LNCaP clone FGC (cell line): ENCODE data around the gene PASD1.

Source experiments
- DNase-seq: peaks from one replicate; pipeline ENCODE4 v3.0.0-alpha.2; 2011; ENCODE audit warnings: low read depth
- H3K4me3 ChIP-seq: 2 replicates; pipeline ENCODE4 v1.5.1; 2011; ENCODE audit warnings: mild to moderate bottlenecking, low read depth, low read length, control low read depth
- CTCF ChIP-seq: IDR thresholded peaks from 2 replicates; pipeline ENCODE4 v1.5.1; 2012; ENCODE audit warnings: mild to moderate bottlenecking; ENCODE audit not compliant: control insufficient read depth, insufficient read depth; ENCODE audit errors: extremely low read depth

Gene PASD1

DNA sequence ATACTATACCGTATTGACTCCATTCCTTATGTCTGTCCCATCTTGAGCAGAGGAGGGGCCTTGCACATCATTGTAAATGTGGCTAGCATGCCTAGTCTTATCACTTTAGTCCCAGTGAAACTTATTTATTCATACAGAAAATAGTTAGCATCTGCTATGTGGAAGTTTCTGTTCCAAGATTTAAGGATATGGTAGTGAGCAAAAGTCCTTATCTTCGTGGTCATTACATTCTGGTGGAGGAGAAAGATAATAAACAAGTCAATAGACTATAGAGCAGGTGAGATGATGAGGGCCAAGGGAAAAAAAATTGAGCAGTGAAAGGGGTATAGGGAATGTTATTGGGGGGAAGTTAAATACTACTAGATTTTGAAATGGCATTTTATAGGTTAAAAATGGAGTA is 68.3 kb downstream of the PASD1 start:
- H3K4me3 ChIP-seq: no peak overlapping the region
- no peak for DNase-seq
- no peak for TF ChIP-seq CTCF

- H3K4me3 ChIP-seq: no peak overlapping the region
- no peak for TF ChIP-seq CTCF
- DNase-seq: no peak
Measured at GRCh38 chrX:151633157-151633556, 69.7 kb downstream of the PASD1 start.

- no peak for TF ChIP-seq CTCF
- no peak overlapping the region for H3K4me3 ChIP-seq
- no peak for DNase-seq
Measured at GRCh38 chrX:151634937-151635336, 71.5 kb downstream of the PASD1 start.

GRCh38 chrX:151641564-151641963 is 78.1 kb downstream of the PASD1 start:
- no peak overlapping the region for H3K4me3 ChIP-seq
- no peak for TF ChIP-seq CTCF
- DNase-seq: no peak

- DNase-seq: no peak
- no peak for TF ChIP-seq CTCF
Measured at GRCh38 chrX:151675121-151675746, 111.8 kb downstream of the PASD1 start.

DNA sequence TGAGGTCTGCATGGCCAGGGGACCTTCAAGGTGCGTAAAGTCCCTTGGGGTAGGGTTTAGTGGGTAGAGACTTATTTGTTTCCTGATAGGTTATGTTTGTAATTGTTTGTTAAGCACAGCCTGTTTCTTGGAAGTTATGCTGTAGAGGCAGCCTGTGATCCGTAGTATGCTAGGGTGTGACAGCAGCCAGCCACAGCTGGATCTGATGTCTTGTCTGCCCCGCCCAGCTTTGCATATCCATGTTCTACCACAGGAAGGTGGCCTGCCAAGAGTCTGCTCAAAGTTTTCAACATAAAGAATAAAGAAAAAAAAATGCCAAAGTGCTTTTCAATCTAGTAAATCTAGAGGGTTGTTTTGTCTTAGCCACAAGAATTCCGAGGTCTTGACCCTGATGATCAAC is 112.7 kb downstream of the PASD1 start:
- no peak overlapping the region for H3K4me3 ChIP-seq
- no peak for TF ChIP-seq CTCF
- DNase-seq: no peak

More at GRCh38 chrX:151675121-151675746, 111.8 kb downstream of the PASD1 start:
- no peak overlapping the region for H3K4me3 ChIP-seq

DNA sequence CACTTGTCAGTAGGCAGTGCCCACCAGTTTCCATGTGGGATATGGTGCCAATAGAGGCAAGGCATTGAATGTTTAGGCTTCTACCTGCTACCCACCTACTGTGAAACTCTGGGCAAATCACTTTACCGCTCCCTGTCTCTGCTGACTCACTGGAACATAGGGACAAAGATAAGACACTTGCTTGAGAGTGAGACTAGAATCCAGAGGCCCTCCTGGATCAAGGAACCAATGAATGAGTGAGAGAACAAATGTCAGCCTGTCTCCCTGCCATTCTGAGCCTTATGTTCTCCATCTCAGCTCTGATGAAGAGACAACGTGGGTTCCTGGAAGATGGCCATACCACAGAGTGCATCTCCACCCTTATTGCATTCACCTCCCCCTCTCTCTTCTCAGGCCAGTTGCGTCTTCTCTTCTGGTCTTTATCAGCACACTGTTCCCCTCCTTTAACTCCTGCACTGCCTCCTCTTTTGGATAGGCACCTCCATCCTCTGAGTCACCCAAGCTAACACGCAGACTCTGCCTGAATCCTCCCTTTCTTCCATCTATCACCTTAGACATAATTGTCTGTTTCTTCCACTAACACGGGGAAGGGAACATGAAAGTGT is 116.4 kb downstream of the PASD1 start:
- no peak for DNase-seq
- no peak overlapping the region for H3K4me3 ChIP-seq
- TF ChIP-seq CTCF: no peak
